ENCODE measurements around the gene ZNF385D.

Gene ZNF385D

GRCh38 chr3:21613372-21614070, 137.5 kb downstream of the ZNF385D start:
- no peak for DNase-seq

DNA sequence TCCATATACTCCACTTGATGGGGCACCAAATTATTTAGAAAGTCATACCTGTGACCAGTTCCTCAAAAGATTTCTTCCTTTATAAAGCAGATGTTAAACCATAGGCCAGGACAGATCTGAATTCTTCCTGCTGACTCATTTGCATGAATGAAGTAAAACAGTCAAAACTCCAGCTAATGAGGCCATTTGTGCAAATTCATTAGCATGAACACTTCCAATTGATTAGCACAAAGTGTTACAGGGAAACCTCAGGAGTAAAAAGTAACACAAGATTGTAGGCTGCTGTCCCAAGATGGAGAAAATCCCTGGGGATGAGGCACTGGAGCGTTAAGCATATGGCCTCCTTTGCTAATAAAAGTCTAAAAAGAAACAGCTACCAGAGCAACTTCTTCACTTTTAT, 149.8 kb downstream of the ZNF385D start:
- no peak for DNase-seq

GRCh38 chr3:21599890-21600289, 151.1 kb downstream of the ZNF385D start:
- DNase-seq, result no peak

DNA sequence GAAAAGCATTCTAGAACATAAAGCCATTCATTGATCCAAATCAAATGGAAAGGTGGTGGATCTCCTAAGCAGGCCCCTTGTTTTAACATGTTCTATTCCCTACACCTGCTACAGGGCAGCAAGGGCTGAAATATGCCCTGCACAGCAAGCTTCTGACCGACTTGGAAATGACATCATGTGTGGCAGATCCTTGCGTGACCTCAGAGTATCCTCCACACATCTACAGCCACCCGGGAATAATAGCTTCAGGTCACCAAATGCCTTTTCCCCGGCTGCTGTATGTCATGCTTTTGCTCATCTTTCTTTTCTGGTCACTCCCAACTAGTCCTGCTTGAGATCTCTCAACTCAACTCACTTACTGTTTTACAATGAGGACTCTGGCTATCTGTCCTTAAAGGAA, 158.2 kb downstream of the ZNF385D start:
- no peak for DNase-seq

DNA sequence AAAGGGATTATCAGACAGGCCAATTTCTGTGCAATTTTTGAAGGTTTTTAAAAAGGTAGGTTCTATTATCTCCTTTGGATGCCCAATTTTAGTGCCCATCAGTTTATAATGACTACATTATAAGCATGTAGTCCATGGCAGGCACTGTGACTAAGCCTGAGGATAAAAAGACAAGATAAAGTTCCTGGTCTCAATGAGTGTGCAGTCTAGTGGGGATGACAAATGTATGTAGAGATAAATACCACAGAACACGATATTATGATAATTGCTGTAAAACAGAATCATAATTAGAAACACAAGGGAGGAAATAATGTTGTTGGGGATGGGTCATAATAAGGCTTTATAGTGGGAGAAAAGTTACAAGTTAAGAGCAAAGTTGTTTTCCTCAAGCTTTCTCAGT, 163.1 kb downstream of the ZNF385D start:
- no peak for DNase-seq

DNA sequence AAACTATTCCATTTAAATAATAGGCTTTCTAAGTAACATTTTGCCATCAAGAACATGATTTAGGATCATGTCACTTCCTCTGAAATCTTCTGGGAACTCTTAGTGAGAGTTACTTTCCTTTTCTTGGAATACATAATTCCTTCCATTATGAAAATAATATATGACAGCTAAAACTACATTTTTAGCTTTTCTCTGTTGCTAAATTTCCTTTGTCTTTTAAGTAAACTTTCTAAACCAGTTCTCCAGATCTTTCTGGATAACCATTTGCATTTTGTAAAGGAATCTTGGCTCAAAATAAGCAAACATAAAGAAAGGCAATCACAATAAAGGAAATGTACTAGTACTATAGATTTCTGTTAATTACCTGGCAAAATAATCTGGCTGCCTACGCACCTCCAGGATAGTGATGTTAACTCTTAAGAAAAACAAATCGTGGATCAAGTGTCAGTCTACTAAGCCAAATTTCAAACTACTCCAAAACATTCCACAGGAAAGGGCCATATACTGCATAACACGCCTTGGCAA, 165.7 kb downstream of the ZNF385D start:
- DNase-seq, result no peak

DNA sequence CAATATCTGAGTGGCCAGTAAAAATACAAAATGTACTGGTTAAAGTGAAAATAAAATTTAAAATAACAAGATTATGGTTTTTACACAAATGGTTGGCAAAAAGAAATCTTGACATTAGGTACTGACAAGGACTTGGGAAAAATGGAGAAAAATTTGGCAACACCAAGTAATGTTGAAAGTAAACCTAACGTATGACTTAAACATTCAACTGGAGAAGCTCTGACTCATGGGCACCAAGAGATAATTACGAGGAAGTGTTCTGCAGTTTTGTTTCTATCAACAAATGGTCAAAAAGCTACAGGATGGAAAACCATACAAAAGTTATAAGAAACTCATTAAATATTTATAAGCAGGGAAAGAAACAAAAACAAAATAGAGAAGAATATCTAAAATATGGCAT, 177.7 kb downstream of the ZNF385D start:
- no peak for DNase-seq

GRCh38 chr3:21564531-21564930, 186.5 kb downstream of the ZNF385D start:
- DNase-seq, result no peak

- no peak for DNase-seq
Observed at GRCh38 chr3:21562243-21562642, 188.8 kb downstream of the ZNF385D start.

DNA sequence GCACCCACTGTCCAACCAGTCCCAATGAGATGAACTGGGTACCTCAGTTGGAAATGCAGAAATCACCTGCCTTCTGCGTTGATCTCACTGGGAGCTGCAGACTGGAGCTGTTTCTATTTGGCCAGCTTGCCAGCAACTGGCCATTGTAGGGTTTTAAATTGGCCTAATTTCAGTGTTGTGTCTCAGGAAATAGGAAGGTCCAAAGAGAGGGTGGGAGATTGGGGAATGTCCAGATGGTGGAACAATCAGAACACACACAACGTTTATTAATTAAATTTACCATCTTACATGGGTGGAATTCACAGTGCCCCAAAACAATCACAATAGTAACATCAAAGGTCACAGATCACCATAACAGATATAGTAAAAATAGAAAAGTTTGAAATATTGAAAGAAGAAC, 189.5 kb downstream of the ZNF385D start:
- DNase-seq, result no peak

DNA sequence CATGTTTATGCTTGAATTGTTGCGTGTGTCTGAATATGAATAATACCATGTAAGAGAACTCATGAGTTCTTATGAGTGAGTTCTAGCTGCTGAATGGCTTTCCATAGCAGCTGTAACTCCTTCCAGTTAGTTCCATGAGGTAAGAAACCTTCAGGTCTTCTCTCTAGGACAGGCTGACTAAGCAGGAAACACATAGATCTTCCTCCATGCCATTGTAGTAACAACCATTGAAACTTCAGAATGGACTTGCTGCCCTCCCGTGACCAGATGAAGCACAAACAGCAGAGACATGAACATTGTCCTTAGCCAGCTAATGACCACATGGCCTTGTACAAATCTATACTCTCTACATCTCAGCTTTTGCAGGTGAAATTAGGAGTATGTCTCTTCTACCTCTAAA, 200.0 kb downstream of the ZNF385D start:
- no peak for DNase-seq

- no peak for DNase-seq
Observed at GRCh38 chr3:21544076-21544462, 206.9 kb downstream of the ZNF385D start.

GRCh38 chr3:21543380-21544075, 207.5 kb downstream of the ZNF385D start:
- DNase-seq, result no peak

- no peak for DNase-seq
Observed at GRCh38 chr3:21542656-21543379, 208.2 kb downstream of the ZNF385D start.

- DNase-seq, result no peak
Observed at GRCh38 chr3:21540265-21540664, 210.7 kb downstream of the ZNF385D start.

DNA sequence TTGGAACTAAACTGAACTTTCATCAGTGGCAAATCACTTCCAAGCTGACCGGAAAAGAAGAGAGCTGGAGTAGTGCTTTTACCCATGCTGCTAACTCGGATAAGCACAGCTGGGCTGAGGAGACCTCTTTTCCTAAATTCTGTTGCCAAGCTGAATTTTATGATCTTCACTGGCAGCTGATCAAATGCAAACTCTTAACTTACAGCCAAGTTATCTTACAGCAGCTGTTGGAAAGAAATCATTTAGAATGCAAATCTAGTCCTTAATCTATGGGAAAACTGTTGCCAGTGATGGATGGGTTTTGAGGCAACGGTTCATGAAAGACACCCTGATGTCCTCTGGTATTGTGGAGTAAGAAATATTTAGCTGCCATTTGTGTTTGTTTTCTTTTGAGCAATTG, 216.5 kb downstream of the ZNF385D start:
- no peak for DNase-seq

DNA sequence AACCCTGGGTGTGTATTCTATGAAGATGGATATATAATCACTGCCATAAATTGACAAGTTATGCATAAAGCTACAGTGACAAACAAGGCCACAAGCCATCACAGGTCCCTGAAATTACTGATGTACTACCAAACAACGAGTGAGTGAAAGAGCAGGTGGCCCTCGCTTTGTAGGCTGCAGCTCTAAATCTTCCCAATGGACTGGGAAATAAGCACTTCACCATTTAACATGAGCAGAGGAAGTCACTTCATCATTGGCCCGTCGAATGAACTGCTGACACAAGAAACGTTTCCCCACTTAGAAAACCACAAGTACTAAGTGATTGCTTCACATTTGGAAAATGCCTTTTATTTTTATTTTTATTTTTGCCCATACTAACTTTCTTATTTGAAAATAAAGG, 218.0 kb downstream of the ZNF385D start:
- DNase-seq, result no peak

DNA sequence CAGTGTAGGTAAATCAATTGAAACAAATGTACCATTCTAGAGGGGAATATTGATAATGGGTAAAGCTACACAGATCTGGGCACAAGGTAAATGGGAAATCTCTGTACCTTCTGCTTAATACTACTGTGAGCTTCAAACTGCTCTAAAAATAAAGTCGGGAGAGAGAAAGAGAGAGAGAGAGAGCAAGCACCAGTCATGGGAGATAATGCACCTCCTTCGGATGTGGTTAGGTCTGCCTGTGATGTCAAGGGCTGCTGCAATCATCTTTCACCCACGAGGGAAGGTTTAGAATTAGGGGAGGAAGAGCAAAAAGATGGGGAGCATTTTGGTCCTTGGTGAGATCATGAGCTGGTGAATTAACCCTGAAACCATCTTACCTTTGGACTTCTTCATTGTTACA, 219.1 kb downstream of the ZNF385D start:
- no peak for DNase-seq

- DNase-seq, result no peak
Observed at GRCh38 chr3:21528291-21528995, 222.6 kb downstream of the ZNF385D start.

DNA sequence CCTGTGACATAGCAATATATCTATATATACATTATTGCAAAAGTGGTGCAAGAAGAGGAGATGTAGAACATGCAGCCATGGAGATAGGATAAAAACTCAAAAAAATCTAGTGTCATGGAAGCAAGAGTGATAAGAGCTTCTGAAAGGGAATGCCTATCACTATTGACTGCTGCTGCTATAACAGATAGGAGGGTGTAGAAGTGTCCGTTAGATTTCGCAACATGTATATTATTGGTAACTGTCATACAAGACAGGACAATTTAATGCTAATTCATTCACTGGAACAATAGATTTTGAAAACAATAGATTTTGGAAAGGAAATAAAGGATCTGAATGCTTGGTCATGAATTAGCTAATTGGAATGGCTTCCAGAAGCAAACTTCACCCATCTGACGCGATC, 224.5 kb downstream of the ZNF385D start:
- DNase-seq, result no peak

DNA sequence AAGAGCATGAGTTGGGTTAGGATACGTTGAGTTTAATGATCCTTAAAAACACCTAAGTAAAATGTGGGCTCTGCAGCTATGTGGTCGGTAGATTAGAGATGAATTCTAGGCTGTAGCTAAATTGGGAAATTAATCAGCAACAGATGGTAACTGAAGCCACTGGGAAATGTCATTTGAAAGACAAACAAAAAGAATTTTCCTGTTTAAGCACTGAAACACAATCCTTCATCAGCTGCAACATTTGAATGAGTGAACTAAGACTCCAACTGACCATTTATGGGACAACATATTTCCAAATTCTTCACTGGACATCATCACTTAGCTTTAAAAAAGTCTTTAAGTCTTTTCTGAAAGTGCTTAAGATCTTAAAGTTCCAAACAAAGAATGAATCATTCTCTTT, 226.9 kb downstream of the ZNF385D start:
- DNase-seq, result no peak
